GM18520 (cell line): Measurements from ENCODE around the gene MAPK1.
A peak's percentile ranks its signal among the peaks of the same experiment; 100 is the strongest.
"Not testable (repeated sequence)": the region's sequence is repeated elsewhere in the genome, so short reads cannot be mapped to it uniquely, and the experiment has no call there.

ENCODE experiments used
- ATAC-seq: cut with Tn5 transposase; IDR thresholded peaks from one replicate; pipeline ENCODE4 v1.9.1; 2021; ENCODE audit not compliant: unreplicated experiment

Gene MAPK1

DNA sequence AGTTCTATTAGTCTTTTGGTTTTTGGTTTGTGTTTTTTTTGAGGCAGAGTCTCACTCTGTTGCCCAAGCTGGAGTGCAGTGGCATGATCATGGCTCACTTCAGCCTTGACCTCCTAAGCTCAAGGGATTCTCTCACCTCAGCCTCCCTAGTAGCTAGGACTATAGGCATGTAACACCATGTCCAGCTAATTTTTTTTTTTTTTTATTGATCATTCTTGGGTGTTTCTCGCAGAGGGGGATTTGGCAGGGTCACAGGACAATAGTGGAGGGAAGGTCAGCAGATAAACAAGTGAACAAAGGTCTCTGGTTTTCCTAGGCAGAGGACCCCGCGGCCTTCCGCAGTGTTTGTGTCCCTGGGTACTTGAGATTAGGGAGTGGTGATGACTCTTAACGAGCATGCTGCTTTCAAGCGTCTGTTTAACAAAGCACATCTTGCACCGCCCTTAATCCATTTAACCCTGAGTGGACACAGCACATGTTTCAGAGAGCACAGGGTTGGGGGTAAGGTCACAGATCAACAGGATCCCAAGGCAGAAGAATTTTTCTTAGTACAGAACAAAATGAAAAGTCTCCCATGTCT lies 15.4 kb upstream of the MAPK1 start:
- not testable (repeated sequence) for ATAC-seq

DNA sequence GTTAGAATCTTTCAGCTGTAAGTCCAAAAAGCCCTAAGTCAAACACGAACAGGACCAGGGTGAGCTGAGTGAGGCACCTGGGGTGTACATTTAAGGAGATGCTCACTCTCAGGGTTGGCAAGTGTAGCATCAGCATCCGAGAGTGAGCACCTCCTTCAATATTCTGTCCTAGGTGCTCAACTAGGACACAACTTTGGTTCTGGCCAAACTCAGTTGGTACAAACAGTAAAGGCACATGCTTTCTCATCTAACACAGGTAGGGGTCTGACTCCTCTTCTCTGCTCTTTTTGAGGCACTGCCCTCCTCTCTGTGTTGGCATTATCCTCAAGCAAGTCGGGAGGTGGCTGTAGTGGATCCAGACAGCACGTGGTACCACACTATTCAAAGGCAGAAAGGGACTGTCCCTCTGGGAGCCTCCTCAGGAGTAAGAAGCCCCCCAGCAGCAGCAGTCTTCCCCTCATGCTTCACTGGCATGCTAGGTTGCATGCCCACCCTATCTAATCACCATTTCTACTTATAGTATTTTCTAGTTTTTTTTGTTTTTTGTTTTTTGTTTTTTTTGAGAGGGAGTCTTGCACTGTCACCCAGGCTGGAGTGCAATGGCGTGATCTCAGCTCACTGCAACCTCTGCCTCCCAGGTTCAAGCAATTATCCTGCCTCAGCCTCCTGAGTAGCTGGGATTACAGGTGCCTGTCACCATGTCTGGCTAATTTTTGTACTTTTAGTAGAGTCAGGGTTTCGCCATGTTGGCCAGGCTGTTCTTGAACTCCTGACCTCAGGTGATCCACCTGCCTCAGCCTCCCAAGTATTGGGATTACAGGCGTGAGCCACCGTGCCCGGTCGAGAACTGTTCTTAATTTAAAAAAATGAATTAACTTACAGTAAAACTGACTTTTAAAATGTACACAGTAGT lies 14.7 kb upstream of the MAPK1 start:
- no peak for ATAC-seq

- ATAC-seq = no peak
Observed at GRCh38 chr22:21876486-21877176, 9.2 kb upstream of the MAPK1 start.

DNA sequence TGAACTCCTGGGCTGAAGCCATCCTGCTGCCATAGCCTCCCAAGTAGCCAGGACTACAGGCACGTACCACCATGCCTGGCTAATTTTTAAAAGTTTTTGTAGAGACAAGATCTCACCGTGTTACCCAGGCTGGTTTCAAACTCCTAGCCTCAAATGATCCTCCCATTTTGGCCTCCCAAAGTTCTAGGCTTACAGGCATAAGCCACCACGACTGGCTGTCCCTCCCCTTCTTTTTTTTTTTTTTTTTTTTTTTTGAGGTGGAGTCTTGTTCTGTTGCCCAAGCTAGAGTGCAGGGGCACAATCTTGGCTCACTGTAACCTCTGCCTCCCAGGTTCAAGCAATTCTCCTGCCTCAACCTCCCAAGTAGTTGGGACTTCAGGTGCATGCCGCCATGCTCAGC lies 7.5 kb upstream of the MAPK1 start:
- ATAC-seq = not testable (repeated sequence)

GRCh38 chr22:21873619-21874018 lies 6.2 kb upstream of the MAPK1 start:
- no peak for ATAC-seq

DNA sequence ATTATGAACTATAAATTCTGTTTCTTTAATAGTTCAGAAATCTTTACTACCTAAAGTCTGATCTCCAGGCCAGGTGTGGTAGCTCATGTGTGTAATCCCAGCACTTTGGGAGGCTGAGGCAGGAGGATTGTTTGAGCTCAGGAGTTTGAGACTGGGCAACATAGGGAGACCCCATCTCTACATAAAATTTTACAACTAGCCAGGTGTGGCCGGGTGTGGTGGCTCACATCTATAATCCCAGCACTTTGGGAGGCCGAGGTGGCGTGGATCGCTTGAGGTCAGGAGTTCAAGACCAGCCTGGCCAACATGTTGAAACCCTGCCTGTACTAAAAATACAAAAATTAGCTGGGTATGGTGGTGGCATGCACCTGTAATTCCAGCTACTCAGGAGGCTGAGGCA lies 5.3 kb upstream of the MAPK1 start:
- not testable (repeated sequence) for ATAC-seq

DNA sequence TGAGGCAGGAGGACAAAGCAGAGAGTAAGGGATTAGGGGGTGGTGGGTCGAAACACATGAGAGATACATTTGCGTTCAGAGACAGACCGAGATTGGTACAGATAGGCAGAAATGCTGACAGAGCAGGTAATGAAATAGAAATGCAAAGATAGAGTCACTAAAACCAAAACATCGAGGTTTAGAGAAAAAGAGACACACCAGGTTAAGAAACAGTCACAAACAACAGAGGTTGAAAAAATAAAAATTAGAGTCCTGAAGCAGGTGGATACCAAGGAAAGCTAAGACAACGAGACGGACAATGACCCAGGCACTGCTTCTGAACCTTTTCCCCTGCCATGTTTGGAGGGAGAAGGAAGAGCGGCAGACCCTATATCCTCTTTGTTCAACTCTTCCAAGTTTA lies 1.2 kb upstream of the MAPK1 start:
- ATAC-seq = no peak

GRCh38 chr22:21866833-21867527 lies 465 bp downstream of the MAPK1 start:
- ATAC-seq = peak; percentile 22

DNA sequence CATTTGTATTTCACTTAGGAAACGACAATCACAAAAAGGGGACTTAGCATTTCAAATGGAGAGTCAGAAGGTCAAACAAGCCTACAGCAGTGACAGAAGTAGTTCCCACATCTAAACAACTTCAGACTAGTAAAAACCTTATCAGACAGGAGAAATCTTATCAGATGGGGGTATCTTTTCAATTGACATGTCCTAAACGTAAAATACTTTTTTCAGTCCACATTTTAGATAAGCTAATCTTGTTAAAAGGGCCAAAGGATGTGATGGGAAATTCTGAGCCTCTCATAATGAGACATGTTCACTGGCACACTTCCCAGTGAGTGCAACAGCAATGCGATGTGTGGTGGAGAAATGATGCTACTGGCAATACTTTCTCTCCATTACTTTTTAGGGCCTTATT lies 2.4 kb downstream of the MAPK1 start:
- no peak for ATAC-seq

DNA sequence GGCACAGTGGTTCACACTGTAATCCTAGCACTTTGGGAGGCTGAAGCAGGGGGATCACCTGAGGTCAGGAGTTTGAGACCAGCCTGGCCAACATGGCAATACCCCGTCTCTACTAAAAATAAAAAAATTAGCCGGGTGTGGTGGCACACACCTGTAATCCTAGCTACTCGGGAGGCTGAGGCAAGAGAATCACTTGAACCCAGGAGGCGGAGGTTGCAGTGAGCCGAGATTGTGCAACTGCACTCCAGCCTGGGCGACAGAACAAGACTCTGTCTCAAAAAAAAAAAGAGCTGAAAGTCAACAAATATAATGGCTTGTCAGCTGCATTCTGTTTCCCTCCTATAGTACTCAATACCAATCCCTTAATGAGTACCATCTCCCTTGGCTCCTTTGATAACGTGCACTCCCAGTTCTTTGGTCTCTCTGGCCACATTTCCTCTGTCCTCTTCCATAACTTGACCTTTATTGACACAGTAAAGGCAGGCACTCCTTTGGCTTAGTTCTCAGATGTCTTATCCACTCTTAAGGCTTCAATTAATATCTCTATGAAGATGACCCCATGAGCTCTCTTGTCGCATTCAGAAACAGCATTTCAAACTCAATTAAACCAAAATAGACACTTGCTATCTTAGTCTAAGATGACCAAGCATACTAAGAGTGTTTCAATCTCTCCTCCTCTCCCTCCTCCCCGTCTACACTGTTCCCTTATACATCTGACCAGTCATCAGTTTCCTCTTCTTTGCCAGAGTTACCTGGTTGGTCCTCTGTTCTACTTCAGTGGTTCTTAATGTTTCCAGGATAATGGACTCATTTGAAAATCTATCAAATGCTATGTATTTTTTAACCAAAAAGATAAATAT lies 4.8 kb downstream of the MAPK1 start:
- ATAC-seq = no peak

DNA sequence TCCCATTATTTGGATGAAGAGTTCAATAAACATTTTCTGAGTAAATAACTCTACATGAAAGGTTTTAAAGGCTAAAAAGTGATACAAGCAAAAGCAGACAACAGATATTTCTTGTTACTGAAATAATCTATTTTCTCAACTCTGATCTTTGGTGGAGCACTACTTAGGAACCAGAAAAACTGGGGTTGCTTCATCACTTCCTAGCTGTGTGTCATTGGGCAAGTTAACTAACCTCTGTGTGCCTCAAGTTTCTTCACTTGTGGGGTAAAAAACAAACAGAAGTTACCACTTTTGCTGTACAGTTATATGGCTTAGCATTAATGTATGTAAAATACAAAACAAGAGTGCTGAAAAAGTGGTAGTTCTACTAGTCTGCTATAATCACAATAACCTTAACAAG lies 5.6 kb downstream of the MAPK1 start:
- no peak for ATAC-seq

DNA sequence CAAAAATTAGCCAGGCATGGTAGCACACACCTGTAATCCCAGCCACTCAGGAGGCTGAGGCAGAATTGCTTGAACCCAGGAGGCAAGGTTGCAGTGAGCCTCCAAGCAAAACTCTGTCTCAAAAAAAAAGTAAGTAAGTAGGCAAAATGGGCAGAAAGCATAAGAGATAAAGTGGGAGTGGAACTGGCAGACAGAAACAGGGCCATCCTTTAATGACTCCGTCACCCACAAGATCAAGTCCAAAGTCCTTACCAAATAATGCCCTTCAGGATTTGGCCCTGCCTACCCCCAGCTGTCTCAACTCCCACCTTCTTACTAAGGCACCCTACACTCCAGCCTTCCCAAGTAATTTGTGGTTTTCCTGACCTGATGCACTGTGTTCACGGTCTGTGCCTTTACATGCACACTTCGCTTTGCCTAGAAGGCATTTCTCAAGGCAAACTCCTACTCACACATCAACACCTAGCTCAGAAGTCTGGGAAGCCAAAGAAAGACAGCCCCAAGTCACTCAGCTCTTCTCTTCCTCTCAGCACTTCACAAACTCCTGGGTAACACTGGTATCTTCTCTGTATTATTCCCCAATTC lies 6.1 kb downstream of the MAPK1 start:
- ATAC-seq = no peak

DNA sequence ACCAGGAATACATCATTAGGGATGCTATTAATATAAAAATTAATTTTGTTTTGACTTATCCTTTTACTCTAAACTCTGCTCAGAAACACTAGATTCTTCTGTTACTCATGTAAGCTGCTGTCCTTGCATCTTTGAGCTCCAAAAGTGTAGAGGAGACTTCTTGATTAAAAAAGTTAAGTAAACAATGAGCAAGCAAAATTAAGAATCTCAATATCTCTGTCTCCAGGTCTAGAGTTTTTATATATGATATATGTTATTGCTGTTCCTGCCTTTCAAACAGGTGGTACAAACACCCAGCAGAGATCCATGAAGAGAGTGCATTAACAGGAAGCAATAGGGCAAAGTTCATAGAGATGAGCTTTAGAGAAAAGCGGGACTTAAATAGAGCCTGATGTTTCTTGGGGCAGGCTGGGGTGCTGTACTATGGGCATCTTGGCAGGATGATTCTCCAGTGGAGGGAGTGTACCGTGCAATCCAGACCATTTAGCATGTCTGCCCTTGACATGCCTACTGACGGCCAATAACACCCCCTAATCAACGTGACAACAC lies 6.9 kb downstream of the MAPK1 start:
- no peak for ATAC-seq

DNA sequence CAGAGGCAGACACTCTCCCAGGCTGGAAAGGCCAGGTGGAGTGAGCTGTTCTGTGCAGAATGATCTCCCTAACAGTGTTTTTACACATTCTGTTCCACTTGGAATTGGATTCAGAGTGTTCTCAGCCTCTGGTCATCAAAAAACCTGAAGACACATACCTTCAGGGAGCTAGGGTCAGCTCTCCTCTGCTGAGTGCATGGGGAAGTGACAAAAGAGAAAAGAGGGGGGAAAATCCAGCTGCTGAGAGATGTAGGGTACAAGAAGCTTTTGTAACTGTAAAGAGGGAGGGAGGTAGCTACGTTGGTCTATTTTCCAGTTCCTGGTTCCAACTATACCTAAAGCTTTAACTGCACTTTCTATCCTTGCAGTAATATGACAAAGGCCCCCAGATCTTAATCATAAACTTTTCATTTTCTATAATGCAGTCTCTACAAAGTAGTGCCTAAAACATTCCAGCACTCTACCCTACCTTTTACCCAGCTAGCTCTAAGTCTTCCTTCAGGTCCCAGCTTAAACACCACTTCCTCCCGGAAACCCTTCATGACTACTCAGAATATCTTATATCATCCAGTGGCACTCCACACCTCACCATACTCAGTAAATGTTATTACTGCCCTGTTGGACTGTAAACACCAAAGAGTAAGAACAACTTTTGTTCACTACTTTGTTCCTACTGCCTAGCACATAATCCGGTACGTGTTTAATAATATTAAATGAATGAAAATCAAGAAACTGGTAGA lies 9.2 kb downstream of the MAPK1 start:
- no peak for ATAC-seq

DNA sequence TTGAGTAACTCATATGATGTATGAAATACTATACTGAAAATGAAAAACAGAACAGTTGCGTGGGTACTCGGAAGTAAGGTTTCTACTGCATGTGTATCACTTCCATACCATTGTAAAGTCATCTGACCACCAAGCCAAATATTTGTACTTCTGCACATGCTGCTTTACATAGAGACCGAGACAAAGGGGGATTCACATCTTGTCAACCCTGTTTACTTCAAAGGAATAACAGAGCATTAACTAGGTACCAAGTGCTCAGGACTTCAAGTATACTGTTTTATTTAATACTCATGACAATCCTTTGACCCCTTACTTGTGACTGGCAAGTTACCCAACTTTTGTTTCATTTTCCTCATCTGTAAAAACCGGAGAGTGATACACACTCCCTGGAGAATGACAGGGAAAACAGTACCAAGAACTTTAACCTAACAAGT lies 9.9 kb downstream of the MAPK1 start:
- no peak for ATAC-seq

GRCh38 chr22:21856868-21857267 lies 10.6 kb downstream of the MAPK1 start:
- no peak for ATAC-seq

DNA sequence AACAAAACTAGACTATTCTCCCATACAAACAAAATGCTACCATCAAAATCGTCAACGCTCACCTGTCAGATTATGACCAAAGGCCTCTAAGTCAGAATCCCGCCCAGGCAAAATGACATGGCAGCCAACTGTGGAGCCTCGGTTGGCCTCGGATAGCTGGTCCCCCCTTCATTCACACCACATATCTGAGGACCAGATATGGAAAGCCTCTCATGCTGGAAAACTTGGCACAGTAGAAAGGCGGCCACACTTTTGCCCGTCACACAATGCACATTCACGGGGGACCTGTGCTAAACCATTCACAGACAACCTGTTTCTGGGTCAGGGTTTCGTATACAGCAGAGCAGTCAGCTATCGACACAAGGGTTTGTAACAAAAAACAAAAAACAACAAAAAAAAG lies 11.2 kb downstream of the MAPK1 start:
- ATAC-seq = no peak

DNA sequence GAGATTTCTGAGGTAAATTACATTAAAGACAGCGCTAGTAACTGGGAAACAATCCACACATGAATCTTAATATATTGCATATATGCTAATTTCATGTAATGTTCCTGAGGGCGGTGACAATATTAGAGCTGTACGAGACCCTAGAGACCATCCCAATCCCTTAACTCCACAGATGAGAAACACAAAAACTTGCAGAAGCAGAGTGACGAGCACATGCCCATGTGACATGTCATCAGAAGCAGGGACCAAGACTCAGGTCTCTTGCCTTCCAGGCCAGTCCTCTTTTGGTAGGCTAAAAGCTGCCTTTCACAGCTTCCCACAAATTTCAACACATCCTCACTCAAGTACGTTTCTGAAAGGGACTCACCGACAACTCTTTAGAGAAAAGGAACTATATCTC lies 11.8 kb downstream of the MAPK1 start:
- ATAC-seq = no peak

DNA sequence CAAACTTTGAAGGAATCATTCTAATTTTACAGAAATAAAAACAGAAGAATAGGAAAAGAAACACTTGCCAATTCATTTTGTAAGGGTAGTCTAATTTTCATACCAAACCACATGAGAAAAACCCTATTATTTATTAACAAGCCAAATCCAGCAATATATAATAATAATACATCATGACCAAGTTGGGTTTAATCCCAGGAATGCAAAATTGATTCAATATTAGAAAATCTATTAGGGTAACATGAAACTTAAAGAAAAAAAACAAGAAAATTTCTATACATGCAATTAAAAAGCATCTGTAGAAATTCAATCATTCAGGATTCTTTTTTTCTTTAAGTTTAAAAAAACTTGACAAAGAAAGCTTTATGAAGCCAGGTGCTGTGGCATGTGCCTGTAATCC lies 16.8 kb downstream of the MAPK1 start:
- no peak for ATAC-seq
